Cardiac fibroblast (primary cell): ENCODE results near the gene HS6ST3.

ENCODE experiments used
- DNase-seq, 2 donors: peaks; one replicate each; pipeline versions ENCODE4 v3.0.0 to v3.0.0-alpha.2; 2010; ENCODE audit warnings: low read depth in 2 of 2
- H3K4me3 ChIP-seq, 2 donors: replicated peaks in 1 of 2; 1 replicate in 1 of 2; 2 replicates in 1 of 2; pipeline ENCODE4 v1.5.1; 2011; ENCODE audit warnings: low read depth in 2 of 2, low read length in 2 of 2, mild to moderate bottlenecking in 2 of 2, moderate library complexity in 1 of 2
- TF ChIP-seq, protein P1 (sequence below): IDR thresholded peaks from one replicate; pipeline ENCODE4 v1.5.1; 2011; ENCODE audit warnings: low read depth, mild to moderate bottlenecking, low read length, inconsistent platforms

HS6ST3 gene

DNA sequence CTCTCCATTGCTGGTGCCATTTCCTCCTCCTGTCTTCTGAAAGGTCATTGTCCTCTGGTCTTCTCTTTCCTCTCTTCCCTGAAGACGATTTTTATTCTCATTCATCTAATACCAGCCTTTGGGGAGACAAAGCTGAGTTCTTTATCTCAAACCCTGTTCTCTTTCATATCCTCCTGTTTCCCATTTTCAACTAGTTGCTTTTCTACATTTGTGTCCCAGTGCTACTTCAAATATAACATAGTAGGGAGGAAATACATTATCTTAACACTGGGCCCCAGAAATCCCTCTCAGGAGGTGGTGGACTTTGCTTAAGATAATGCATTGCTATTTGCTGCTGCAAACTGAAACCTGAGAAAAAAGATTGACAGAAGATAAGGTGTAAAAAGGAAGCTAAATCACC is 159.1 kb downstream of the HS6ST3 start:
- DNase-seq = no peak
- TF ChIP-seq, protein P1, sequence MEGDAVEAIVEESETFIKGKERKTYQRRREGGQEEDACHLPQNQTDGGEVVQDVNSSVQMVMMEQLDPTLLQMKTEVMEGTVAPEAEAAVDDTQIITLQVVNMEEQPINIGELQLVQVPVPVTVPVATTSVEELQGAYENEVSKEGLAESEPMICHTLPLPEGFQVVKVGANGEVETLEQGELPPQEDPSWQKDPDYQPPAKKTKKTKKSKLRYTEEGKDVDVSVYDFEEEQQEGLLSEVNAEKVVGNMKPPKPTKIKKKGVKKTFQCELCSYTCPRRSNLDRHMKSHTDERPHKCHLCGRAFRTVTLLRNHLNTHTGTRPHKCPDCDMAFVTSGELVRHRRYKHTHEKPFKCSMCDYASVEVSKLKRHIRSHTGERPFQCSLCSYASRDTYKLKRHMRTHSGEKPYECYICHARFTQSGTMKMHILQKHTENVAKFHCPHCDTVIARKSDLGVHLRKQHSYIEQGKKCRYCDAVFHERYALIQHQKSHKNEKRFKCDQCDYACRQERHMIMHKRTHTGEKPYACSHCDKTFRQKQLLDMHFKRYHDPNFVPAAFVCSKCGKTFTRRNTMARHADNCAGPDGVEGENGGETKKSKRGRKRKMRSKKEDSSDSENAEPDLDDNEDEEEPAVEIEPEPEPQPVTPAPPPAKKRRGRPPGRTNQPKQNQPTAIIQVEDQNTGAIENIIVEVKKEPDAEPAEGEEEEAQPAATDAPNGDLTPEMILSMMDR = no peak
- no peak overlapping the region for H3K4me3 ChIP-seq

DNA sequence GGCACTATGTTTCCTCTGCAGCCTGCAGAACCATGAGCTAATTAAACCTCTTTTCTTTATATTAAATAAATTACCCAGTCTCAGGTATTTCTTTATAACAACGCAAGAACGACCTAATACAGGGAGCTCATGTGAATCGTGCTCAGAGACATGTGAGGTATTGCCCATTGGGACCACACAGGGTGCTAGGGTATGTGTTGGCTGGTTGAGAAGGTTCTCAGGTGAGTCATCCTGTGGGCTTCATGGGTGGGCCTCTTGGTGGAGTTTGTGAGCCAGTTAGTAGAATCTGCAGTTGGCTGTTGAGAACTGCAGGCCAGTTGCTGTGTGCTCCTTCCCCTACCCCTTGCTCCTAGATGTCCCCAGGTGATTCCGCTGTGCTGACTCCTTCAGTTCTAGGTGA is 163.0 kb downstream of the HS6ST3 start:
- TF ChIP-seq, protein P1 = no peak
- DNase-seq = peak in 1 of 2 donors; percentile 2
- H3K4me3 ChIP-seq = no peak overlapping the region

DNA sequence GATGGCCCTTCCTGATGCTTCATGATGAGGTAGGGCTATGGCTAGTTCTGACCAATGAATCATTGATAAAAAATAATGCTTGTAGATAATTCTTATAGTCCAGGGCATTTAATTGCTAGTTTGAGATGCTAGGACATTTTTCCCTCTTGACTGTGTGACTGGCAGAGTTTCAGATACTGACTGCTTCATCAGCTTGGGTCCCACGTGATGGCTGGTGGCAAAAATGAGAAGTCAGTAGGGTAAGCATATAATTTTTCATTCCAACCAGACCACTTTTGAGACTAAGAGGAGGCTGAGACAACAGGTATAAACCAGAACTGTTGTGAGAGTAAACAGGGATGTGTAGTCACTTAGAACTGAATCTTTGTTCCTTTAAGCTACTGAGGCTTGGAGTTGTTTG is 183.3 kb downstream of the HS6ST3 start:
- TF ChIP-seq, protein P1 = no peak
- no peak overlapping the region for H3K4me3 ChIP-seq
- peak in 1 of 2 donors; percentile 1 for DNase-seq

DNA sequence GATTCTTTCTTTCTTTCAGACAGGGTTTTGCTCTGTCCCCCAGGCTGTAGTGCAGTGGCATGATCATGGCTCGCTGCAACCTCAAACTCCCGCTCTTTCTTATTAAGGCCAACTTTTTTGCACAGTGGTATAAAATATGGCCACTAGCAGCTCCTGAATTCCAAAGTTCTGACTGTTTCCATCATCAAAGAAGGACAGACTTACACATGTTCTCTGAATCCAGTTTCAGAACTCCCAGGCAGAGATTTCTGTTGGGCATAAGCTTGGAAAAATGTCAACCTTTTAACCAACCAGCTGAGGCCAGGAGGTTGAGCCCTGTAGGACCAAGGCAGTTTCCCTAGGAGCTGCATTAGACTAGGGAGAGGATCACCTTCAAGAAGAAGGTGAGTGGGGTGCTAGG is 184.1 kb downstream of the HS6ST3 start:
- DNase-seq = peak in 1 of 2 donors; percentile 1
- H3K4me3 ChIP-seq = no peak overlapping the region
- TF ChIP-seq, protein P1 = no peak

DNA sequence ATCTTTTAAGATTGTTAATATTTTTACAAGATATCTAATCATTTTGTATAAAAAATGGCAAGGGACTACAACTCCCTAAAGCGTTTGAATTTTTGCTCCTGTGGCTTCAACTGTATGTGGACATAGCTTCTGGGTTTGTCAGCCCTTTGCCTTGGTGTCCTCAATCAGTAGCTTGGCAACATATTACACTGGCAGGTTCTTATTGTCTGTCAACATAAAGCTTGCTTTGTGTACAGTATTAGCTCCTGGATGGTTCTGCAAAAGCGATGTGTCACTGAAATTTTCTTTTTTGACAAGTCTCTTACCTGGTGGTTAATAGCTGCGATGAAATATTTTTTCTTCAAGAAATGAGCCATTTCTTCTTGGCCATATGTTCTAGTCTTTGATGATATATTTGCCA is 190.0 kb downstream of the HS6ST3 start:
- no peak for DNase-seq
- TF ChIP-seq, protein P1 = no peak
- H3K4me3 ChIP-seq = no peak overlapping the region

DNA sequence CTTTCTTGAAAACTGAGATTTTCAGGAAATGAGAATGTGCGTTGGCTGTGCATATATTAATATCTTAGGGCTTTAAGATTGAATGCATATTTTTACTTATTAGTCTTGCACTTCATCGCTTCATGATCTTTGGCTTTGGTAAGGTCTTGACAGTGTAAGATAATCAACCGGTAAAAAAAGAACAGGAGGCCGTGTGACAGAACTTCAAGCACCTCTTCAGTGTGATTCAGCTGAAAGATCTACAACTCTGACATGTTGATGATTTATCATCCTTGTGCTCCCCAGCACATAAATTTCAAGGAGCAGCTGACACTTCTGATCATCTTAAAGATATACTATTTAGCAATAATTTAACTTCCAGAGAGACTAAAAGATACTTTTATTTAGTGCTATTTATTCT is 195.1 kb downstream of the HS6ST3 start:
- DNase-seq = no peak
- no peak overlapping the region for H3K4me3 ChIP-seq
- TF ChIP-seq, protein P1 = no peak

DNA sequence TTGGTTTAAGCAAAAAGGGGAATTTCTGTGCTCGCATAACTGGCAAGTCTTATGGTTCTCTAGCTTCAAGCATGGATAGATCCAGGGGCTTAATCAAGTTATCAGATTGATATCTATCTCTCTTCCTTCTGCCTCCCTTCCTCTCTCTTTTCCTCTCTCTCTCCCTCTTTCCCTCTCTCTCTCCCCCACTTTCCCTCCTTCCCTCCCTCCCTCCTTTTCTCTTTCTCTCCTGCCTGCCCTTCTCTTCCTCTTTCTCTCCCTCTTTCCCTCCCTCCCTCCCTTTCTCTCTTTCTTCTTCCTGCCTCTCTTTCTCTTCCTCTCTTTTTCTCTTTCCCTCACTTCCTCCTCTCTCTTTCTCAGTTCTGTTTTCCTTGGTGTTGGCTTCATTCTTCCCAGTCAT is 195.8 kb downstream of the HS6ST3 start:
- no peak for DNase-seq
- TF ChIP-seq, protein P1 = no peak
- H3K4me3 ChIP-seq = no peak overlapping the region
